Measurements from ENCODE around the gene ZGLP1.
A peak's percentile ranks its signal among the peaks of the same experiment; 100 is the strongest.

The ZGLP1 gene

DNA sequence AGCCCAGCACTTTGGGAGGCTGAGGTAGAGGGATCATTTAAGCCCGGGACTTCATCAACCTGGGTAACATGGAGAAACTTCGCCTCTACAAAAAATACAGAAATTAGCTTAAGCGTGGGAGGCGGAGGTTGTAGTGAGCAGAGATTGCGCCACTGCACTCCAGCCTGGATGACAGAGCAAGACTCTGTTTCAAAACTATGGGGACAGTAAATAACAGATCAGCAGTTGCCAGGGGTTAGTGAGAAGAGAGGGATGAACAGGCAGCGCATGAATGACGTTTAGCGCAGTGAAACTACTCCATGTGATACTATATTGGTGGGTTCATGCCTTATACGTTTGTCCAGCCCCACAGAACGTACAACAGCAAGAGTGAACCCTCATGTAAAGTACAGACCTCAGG lies 36.9 kb upstream of the ZGLP1 start:
- no peak for TF ChIP-seq TAF1 (IDR thresholded peaks at IDR 0.05; ENCODE audit: borderline replicate concordance, insufficient read depth, low read length)
- TF ChIP-seq FOXP2 (optimal IDR thresholded peaks at IDR 0.05; ENCODE audit: borderline replicate concordance, extremely low read depth, extremely low read length, insufficient read depth), result peak; percentile 15

DNA sequence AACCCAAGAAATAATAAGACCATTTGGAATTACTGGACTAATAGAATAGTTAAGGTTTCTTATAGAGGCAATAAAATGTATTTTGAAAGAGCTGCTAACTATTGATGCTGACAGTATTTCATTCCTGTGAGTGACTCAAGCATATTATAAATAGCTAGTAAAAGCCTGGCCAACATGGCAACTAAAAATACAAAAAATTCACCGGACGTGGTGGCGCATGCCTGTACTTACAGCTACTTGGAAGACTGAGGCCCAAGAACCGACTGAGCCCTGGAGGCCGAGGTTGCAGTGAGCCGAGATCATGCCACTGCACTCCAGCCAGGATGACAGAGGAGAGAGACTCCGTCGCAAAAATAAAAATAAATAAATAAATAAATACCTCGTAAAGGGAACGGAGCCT lies 35.2 kb upstream of the ZGLP1 start:
- no peak for TF ChIP-seq FOXP2 (optimal IDR thresholded peaks at IDR 0.05; ENCODE audit: borderline replicate concordance, extremely low read depth, extremely low read length, insufficient read depth)
- TF ChIP-seq, protein P1, sequence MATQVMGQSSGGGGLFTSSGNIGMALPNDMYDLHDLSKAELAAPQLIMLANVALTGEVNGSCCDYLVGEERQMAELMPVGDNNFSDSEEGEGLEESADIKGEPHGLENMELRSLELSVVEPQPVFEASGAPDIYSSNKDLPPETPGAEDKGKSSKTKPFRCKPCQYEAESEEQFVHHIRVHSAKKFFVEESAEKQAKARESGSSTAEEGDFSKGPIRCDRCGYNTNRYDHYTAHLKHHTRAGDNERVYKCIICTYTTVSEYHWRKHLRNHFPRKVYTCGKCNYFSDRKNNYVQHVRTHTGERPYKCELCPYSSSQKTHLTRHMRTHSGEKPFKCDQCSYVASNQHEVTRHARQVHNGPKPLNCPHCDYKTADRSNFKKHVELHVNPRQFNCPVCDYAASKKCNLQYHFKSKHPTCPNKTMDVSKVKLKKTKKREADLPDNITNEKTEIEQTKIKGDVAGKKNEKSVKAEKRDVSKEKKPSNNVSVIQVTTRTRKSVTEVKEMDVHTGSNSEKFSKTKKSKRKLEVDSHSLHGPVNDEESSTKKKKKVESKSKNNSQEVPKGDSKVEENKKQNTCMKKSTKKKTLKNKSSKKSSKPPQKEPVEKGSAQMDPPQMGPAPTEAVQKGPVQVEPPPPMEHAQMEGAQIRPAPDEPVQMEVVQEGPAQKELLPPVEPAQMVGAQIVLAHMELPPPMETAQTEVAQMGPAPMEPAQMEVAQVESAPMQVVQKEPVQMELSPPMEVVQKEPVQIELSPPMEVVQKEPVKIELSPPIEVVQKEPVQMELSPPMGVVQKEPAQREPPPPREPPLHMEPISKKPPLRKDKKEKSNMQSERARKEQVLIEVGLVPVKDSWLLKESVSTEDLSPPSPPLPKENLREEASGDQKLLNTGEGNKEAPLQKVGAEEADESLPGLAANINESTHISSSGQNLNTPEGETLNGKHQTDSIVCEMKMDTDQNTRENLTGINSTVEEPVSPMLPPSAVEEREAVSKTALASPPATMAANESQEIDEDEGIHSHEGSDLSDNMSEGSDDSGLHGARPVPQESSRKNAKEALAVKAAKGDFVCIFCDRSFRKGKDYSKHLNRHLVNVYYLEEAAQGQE (IDR thresholded peaks at IDR 0.05; ENCODE audit: insufficient read depth in 1 of 2, low read depth in 2 of 2, low read length in 2 of 2), result no peak

DNA sequence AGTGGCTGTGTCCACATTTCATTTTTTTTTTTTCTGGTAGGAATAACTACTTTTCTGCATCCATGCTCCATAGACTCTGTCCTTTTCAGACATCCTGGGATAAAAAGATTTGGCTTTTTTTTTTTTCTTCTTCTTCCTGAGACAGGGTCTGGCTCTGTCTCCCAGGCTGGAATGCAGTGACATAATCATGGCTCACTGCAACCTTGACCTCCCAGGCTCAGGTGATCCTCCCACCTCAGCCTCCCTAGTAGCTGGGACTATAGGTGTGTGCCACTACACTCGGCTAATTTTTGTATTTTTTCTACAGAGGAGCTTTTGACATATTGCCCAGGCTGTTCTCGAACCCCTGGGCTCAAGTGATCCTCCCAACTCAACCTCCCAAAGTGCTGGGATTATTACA lies 33.9 kb upstream of the ZGLP1 start:
- TF ChIP-seq SIN3A (IDR thresholded peaks at IDR 0.05; ENCODE audit: borderline replicate concordance, insufficient read depth, low read length) (no peak), FOXP2 (optimal IDR thresholded peaks at IDR 0.05; ENCODE audit: borderline replicate concordance, extremely low read depth, extremely low read length, insufficient read depth) (no peak), POLR2AphosphoS5 (IDR thresholded peaks at IDR 0.05; ENCODE audit: low read depth, low read length) (no peak)

DNA sequence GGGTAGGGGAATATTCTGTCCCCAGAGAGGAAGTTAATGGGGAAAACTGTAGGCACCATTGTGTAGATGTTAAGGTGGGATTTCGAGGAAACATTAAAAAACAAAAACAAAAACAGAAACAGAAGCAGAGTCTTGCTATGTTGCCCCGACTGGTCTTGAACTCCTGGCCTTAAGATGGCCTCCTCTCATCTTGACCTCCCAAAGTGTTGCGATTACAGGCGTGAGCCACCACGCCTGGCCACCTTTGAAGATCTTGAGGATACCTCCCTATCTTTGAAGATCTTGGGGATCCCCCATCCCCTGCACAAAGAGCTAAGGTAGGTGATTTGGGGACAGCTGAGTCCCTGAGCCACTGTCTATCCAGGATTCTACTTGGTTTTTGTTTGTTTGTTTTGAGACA lies 30.4 kb upstream of the ZGLP1 start:
- no peak for TF ChIP-seq TAF1 (IDR thresholded peaks at IDR 0.05; ENCODE audit: borderline replicate concordance, insufficient read depth, low read length)
- TF ChIP-seq, protein P1 (IDR thresholded peaks at IDR 0.05; ENCODE audit: insufficient read depth in 1 of 2, low read depth in 2 of 2, low read length in 2 of 2), result no peak
- TF ChIP-seq POLR2AphosphoS5 (IDR thresholded peaks at IDR 0.05; ENCODE audit: low read depth, low read length), result no peak
- TF ChIP-seq FOXP2 (optimal IDR thresholded peaks at IDR 0.05; ENCODE audit: borderline replicate concordance, extremely low read depth, extremely low read length, insufficient read depth), result no peak

DNA sequence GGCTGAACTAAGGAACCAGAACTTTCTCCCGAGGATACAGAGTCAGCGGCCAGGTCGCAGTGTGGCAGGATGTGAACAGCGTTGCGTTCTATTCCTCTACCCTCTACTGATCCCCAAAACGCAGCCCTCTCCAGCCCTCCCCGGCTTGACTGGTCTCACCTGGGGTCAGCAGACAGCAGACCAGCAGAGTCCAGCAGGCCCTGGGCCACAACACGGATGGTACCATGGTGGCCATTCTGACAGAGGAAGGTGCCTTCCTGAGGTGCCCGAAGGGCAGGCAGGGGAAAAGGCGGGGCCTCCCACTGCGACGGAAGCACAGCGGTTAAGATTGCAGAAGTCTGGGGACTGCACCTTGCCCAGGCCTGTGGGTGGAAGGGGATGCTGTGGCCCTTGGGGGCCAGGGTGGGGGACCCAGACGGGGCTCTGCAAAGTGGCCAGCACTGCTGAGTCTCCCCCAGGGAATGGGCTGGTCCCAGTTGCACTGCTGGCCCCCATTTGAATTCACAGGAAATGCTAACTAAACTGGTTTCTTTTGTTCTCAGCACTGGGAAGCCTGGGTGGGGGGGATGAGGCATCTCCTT lies 29.9 kb upstream of the ZGLP1 start, which contains the start of gene ICAM3:
ICAM3 (minus strand) TSS at position 245 of the 581 bp plus-strand sequence; CDS start at position 235, 10 bp downstream.
- TF ChIP-seq, protein P1 (IDR thresholded peaks at IDR 0.05; ENCODE audit: insufficient read depth in 1 of 2, low read depth in 2 of 2, low read length in 2 of 2), result no peak
- TF ChIP-seq TAF1 (IDR thresholded peaks at IDR 0.05; ENCODE audit: borderline replicate concordance, insufficient read depth, low read length), result no peak
- no peak for TF ChIP-seq FOXP2 (optimal IDR thresholded peaks at IDR 0.05; ENCODE audit: borderline replicate concordance, extremely low read depth, extremely low read length, insufficient read depth)

DNA sequence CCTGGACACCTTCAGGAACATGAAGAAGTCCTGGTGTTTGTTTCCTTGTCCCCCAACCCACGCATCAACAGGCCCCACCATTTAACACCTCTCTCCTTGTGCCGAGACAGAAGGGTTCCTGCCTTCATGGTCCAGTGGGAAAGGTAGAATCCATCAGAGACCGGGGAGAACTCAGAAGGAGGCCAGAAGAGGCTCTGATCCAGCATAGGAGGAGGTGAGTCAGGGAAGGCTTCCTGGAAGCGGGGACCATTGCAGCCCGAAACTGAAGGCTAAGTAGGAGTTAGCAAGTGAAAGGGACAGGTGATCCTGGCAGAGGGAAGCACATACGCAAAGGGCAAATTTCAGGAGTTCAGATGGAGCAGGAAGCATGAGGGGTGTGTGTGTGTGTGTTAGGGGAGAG lies 29.3 kb upstream of the ZGLP1 start:
- TF ChIP-seq, protein P1 (IDR thresholded peaks at IDR 0.05; ENCODE audit: insufficient read depth in 1 of 2, low read depth in 2 of 2, low read length in 2 of 2), result no peak
- no peak for TF ChIP-seq POLR2AphosphoS5 (IDR thresholded peaks at IDR 0.05; ENCODE audit: low read depth, low read length)
